SHP77 (cell line): ENCODE measurements around the gene ZWILCH.
"Not testable (repeated sequence)": the region's sequence is repeated elsewhere in the genome, so short reads cannot be mapped to it uniquely, and the experiment has no call there.

Experiments used
- DNase-seq, 2 experiments: peaks; one replicate each; lab custom pipeline; 2025; lab: John Stamatoyannopoulos, UW

ZWILCH gene

DNA sequence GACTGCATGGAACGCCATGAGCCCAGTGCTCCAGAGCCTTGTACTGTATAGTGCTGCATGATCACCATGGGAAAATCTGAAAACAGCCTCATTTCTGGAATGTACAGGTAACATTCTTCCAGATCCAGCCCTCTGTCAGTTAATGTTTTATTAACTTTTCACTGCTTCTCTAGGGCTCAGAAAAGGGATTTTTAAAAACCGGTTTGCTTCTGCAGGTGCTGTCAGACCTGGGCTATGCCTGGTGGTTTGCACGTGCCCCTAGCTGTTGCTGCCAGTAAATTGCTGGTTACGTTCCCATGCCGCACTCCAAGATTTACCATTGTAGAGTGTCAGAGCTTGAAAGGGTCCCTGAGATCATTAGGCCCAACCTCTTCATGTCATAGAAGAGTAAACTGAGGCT, 16.6 kb upstream of the ZWILCH start:
- DNase-seq, result no peak

DNA sequence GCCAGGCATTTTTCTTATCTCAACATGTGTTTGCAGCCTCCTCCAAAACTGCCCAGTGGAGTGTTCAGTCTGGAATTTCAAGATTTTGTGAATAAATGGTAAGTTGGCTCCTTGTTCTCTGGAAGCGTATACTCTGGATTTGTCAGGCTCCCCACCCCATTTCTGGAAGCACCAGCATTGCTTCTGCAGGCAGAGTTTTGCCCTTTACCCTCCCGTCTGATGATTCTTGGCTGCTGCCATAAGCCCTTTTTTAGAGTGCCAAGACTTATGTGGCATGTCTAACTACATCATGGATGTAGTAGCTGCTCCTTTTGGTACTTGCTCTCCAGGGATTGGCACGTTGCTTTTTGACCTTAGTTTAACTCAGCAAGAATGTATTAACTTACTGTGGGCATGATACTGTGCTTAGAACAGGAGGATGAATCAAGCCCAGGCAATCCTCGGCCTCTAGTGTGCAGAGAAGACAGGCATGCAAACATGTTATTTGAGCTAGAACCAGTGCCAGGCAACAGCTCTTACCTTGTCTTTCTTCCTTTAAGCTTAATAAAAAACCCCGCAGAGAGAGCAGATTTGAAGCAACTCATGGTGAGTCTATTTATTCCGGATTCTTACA, 15.8 kb upstream of the ZWILCH start:
- DNase-seq, result no peak

DNA sequence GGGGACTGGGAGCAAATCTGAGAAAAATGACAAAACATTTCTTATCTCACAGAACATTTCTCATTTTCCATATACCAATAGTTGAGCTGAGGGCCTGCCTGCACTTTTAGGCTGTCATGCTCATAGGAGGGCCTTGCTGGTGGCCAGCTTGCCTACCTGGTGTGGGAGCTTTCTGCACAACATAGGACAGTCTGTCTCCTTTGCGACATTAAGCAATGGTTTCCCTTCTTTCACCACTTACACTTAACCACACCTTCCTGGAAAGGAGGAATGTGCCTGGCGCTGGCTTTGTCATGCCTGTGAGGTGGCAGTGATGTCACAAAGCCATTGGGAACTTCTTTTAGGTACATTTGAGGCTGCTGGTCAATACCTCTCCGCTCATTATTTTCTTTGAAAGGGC, 13.3 kb upstream of the ZWILCH start:
- DNase-seq, result no peak

DNA sequence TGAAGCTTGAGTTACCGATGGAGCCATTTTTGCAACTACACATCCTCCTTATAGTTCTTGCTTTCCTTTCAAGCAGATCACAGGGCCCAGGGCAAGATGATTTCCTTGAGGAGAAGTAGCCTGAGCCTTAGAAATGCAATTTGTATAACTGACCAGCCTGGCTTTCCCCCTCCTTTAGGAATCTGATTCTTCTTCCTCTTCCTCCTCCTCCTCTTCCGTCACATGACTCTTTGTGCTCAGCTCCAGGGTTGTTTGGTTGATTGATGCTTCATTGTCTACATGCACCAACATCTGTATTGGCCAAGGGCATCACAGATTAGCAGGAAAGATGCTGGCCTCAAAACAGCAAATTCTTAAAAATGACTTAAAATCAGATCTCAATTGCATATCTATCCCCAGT, 10.9 kb upstream of the ZWILCH start:
- DNase-seq, result no peak

DNA sequence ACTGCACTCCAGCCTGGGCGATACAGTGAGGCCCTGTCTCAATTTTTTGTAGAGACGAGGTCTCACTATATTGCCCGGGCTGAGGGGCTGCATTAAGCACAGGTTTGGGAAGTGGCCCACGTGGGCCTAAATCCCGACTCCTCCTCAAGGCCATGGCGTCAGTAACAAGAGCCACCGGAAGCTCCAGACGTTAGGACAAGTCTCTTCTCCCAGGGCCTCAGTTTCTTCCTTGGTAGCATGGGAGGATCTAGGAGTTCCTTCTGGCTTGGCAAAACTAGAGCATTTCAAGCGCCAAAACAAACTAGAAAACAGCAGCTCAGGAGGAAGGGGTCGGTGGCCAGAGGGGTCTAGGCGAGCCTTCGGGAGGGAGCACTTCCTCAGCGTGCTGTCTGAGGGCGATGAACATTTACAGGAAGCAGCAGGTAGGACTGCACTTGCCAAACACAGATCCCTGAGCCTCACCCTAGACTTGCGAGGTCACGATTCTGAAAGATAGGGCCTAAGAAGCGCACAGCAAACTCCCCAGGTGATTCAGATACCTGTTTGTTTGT, 8.1 kb upstream of the ZWILCH start:
- DNase-seq, result peak in 1 of 2 experiments; percentile 43

DNA sequence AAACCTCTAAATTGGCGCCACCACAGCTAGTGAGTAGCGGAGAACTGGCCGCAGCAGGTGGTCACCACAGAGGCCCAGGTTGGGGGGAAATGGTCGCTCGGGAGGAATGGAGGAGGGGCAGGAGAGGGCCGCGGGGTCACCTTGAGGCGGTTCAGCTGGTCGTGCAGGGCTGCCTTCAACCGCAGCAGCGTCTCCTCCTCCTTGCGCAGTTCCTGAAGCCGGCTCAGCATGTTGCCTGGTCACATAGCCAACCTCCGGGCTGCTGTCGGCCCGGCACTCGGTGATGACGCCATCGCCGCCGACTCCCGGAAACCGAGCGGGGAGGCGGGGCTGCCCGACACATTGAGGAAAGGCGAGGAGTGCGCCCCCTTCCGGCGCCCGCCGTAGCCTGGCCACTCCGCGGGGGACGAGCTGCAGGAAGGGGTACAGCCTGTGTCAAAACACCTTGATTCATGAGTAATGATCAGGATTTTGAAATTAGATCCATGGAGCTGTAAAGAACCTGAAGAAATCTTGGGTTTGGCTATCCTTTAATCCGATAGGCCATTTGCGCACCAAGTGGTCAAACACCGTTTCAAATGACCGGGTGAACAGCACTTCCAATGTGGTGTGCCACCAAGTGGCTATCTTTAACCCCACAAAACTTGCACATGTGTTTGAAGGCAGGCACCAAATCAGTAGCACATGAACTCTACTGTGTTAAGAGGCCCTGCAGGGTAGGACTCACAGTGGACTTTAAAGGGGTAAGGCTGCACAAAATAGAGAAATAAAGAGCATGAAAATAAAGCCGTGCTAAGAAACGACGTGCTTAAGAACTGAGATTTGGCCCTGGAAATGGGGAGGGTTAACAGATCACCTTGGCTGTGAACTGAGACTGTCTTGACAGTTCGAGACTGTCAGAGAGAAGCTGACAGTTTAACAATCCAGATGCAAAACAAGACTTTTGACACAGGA, 7.3 kb upstream of the ZWILCH start, which contains the start of gene SNAPC5:
Gene SNAPC5, minus strand, starts transcription at position 261 of the 954 bp plus-strand sequence. Its CDS starts 31 bp downstream, at position 230.
- DNase-seq, result peak; percentile 93 to 97

DNA sequence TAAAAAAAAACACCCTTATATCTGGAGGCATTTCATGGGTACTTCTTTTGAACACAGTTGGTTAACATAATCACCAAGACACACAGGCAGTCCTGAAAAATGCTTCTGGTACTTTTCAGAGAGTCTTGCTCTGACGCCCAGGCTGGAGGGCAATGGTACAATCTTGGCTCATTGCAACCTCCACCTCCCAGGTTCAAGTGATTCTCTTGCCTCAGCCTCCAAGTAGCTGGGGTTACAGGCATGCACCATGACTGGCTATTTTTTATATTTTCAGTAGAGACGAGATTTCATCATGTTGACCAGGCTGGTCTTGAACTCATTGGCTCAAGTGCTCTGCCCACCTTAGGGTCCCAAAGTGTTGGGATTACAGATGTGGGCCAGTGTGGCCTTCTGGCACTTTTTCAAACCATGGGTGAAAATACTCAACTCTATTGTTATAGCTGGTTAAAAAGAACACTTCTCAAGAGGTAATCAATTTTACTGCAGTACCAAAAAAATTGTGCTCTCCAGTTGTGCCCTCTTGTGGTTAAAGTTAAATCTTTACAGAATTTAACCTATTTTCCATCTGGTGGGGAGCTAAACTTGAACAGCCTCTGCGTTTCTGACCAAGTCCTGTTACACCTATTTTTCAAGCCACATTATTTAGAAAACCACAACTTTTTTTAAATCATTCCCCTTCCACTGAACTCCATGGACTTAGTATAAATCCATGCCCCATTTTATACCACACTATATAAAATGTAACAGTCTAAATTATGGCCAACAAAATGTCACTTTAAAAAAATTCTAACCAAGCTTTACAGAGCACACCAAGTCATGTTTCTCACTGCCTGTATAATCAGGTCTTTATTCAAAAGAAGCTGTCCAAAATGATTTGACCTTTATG, 6.4 kb upstream of the ZWILCH start:
- DNase-seq, result no peak

DNA sequence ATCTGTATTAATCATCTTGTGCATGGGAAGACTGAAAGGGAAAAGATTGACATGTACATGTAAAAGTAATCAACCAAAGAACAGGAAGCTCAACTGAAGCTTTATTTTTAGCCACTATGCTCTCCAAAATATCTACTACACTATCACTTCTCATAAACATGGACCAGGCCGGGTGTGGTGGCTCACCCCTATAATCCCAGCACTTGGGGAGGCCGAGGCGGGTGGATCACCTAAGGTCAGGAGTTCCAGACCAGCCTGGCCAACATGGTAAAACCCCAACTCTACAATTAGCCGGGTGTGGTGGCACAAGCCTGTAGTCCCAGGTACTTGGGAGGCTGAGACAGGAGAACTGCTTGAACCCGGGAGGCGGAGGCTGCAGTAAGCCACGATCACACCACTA, 4.8 kb upstream of the ZWILCH start:
- not testable (repeated sequence) for DNase-seq

DNA sequence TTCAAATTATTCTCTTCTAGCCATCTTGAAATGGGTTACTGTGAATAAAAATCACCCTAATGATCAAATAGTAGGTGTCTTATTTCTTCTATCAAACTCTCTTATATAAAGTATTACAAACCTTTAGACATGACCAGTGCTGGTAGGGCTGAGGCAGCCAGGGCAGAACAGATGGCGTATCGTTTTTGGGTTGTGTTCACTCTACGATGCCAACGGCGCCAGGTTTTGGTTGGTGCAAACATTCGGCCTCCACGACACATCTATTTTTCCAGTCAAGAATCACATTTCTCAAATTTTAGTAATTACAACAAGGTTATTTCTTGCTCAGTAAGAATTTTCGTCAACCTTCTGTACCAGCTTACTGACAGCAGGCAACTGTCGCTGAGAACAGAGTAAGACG, 2.6 kb upstream of the ZWILCH start:
- no peak for DNase-seq

DNA sequence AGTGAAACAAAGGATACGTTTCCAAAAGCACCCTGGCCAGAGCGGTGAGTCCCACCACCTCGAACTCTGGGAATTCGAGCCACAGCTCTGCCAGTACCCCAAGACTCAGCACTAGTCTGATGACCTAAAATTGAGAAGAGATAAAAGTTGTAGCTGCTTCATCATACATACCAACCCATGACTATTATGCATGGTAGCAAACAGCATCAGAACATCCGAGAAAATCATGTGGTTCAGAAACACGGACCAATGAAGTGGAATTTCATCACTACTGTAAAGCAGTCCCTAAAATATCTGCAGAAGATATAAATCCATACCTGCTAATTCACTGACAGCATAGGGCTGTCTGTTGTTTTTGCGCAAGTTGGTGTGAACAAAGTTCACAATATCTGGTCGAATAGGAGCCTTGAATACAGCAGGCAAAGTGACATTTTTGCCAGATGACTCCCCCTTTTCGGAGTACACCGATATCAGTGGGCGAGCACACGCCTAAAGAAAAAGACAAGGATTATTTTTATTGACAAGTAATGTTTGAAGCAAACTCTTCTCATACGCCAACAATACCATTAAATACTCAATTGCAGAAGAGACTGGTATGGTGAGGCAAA, 2.0 kb upstream of the ZWILCH start:
- not testable (repeated sequence) for DNase-seq

DNA sequence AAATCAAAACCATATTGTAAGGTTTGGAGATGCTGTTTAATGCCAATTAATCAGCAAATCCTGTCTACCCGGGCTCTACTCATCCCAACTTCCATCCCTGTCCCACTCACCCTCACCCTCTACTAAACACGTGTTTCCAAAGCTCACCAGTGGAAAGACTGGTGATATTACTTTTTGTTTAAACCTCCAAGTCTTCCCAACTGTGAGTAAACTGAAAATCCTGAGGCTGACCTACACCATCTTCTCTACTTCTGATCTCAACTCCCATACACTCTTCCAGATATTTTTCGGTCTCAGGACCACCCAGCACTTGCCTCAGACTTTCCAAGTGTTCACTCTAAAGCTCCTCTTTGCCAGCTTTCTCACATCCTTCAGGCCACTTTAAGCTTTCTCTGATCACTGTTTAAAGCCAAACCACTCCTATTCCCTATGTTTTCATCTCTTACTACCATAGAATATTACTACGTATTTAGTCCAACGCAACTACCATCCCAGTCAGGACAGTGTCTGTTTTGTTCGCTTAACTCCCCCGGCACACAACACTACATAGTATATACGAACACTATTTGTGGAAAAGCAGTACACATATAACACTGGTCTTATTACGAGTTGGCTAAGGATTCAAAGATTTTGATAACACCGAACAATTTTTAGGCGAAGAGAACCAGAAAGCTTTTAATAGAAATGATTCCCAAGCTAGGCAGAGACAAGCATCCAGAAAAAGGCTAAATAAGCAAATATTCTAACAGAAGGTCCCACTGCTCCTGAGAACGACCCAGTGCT, 1.2 kb upstream of the ZWILCH start:
- no peak for DNase-seq

DNA sequence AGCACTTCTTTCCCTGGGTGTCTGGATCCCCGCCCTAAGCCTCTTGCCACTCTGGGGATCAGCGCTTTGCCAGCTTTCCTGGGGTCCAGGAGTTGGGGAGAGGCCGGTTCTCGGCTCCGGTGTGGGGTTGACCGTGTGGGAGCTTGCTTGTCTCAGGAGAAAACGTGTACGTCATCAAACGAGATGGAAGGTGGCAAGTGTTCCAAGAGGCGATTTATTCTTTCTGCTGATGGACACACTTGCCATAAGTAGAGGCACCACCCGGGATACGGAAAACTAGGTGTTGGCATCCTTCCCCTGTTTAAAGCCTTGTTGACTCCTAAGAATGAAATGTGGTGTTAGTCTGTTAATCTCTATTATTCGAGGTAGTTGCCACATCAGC, 295 bp downstream of the ZWILCH start:
- DNase-seq, result peak; percentile 62 to 68

DNA sequence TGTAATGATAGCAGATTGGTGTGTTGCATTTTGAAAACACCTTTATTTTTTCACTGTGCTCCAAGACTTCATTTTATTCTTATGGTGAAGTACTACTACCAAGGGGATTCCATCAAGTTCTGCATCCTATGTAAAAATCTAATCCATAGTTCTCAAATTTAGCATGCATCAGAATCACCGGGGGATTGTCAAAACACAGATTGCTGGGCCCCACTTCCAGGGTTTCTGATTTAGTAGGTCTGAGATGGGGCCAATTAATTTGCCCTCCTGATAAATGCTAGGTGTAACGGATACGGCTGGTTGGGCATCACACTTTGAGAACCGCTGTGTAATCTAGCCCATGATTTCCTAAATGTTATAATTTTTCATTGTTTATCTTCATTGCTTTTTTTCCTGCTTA, 692 bp downstream of the ZWILCH start:
- no peak for DNase-seq

DNA sequence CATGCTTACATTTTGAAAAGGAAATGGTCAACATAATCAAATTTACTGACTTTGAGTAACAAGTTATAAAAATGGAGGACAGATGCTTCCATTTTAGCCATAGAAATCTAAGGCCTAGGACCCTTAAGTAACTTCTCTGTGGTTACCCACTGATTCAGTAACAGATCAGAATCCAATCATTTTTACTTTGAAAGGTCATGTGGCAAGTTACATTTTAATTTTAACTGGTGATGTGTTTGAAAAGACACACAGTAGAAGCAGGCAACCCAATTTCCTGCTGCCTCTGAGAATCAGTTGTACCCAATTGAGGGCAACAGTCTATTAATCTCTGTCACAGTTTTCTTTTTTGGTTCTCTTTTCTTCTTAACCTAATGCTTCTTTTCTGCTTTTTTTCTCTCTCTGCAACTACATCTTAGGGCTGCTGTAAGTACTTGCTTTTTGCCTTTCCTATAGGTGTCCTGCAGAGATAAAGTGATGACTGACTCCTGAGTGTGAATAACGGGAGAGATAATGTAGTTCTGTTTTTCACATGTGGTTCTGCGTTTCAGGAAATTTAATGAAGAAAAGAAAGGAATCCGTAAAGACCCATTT, 3.3 kb downstream of the ZWILCH start:
- DNase-seq, result no peak

DNA sequence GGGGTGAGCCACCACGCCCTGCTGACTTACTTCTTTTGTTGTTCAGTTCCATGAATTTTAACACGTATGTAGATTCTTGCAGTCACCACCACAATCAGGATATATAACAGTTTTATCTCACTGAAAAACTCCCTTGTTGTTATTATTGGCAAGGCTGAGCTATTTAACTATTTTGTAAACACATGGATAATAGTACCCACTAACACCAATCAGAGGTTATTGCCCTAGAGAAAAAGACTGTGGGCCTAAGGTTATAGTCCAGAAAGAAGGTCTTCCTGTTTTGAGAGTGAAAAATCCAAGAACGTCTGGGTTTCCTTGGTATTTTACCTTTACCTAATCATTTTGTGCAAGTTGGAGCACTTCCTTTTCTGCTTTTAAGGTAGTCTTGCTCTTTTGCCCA, 9.5 kb downstream of the ZWILCH start:
- no peak for DNase-seq

DNA sequence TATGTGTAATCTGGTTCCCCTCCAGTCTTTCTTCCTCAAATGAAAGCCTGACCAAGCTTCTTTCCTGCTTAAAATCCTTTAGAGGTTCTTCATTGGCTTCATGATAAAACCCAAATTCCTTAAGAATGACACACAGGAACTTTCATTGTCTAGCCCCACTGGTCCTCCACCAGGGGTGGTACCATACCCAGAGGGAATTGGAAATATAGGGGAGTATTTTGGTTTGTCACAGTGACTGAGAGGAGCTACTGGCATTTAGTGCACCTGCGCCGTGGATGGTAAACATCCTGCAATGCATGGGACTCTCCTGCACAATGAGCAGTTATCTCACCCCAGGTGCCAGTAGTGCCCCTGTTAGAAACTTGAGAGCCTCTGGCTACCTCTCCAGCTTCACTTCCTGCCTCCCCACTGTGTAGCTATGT, 10.8 kb downstream of the ZWILCH start:
- DNase-seq, result no peak

DNA sequence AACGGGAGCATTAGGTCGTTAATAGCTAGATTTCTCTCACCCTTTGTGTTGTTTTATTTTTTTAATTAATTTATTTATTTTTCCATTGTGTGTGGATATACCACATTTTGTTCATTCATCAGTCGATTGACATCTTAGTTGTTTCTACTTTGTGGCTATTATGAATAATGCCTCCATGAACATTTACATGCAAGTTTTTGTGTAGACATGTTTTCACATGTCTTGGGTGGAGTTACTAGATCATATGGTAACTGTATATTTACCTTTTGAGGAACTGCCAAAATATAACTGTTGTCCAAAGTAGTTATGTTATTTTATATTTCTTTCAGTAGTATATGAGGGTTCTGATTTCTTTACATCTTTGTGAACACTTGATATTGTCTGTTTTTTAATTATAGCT, 18.8 kb downstream of the ZWILCH start:
- DNase-seq, result no peak

DNA sequence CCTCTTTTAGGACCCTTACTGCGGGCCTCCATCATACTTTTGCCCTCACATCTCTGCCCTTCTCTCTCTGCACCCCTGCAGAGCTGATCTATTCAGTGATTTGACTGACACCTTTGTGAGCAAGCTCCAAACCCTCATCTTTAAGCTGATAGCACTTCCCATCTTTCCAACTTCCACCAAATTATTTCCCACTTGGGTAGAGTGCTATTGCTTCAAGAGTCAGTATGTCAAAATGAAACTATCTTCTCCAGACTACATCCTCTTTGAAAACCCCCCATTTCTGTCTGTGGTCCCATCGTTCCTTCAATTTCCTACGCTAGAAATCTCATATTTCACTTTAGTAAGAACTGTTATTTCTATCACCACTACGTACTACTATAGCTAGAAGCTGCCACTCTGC, 19.7 kb downstream of the ZWILCH start:
- no peak for DNase-seq

DNA sequence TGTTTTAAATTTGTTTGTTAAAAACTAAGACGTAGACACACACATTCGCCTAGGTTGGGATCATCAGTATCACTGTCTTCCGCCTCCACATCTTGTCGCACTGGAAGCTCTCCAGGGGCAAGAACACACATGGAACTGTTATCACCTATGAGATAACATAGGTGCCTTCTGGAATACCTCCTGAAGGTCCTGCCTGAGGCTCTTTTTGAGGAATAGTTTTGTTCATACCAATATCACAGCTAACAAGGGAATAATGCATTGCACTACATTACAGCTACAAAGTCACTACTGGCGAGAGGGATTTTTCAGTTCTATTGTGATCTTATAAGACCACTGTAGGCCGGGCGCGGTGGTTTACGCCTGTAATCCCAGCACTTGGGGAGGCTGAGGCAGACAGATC, 29.9 kb downstream of the ZWILCH start:
- no peak for DNase-seq

DNA sequence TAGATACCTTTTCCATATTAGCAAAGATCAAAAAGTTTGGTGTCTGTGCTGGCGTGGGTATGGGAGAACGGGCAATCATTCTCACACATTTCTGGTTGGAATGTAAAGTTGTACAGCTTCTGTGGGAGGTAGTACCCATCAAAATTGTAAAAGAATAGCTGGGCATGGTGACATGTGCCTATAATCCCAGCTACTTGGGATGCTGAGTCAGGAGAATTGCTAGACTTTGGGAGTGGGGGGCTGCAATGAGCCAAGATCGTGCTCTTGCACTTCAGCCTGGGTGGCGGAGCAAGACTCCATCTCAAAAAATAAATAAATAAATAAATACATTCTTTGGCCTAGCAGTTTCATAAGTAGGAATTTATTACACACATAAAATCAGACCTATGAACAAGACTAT, 37.8 kb downstream of the ZWILCH start:
- DNase-seq, result no peak
